Measurements from ENCODE around the gene GTF2F2.
A peak's percentile ranks its signal among the peaks of the same experiment; 100 is the strongest.

GTF2F2 gene, protein sequence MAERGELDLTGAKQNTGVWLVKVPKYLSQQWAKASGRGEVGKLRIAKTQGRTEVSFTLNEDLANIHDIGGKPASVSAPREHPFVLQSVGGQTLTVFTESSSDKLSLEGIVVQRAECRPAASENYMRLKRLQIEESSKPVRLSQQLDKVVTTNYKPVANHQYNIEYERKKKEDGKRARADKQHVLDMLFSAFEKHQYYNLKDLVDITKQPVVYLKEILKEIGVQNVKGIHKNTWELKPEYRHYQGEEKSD

DNA sequence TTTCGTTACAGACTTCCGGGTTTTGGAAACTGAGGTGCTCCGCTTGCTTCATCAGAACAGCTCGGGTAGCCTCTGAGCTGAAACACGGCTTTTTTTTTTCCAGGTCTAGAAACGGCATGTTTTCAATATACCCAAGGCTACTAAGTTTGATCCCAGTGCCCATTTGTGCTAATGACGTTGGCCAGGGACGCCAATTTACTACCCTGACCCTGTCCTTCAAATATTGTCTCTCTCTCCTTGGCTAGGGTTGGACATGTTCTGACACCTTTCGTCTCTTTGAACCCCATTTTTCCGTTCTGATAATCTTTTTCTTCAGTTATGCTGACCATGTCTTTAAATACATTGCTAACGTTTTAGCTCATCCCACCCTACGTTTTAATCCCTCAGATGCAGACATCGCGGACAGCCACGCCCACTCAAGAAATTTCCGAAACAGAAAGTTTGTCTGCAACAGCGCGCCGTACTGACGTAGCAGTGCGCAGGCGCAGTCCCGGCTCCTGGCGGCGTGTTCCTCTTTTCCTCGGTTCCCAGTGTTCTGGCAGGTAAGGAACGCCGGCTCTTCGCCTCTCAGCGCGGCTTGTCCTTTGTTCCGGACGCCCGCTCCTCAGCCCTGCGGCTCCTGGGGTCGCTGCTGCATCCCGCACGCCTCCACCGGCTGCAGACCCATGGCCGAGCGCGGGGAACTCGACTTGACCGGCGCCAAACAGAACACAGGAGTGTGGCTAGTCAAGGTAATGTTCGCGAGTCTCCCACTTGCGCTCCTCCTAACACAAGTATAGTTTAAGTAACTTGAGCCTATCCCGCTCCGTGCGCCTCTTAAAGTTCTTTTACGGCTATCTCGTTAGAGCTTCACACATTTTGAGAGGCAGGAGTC lies at the start of gene GTF2F2:
Gene GTF2F2, plus strand, starts transcription at position 520 of the 874 bp plus-strand sequence. Its CDS starts 146 bp downstream, at position 666.
- DNase-seq: peak; percentile 91
- ATAC-seq: peak; percentile 68

DNA sequence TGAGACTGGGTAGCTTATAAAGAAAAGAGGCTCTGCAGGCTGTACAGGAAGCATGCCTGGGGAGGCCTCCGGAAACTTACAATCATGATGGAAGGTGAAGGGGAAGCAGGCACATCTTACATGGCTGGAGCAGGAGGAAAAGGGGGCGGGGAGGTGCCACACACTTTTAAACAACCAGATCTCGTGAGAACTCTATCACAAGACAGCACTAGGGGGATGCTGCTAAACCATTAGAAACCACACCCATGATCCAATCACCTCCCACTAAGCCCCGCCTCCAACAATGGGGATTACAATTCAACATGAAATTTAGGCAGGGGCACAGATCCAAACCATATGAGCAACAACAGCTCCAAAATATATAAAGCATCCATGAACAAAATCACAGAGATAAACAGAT lies 46.5 kb upstream of the GTF2F2 start:
- no peak for ATAC-seq
- DNase-seq: no peak

DNA sequence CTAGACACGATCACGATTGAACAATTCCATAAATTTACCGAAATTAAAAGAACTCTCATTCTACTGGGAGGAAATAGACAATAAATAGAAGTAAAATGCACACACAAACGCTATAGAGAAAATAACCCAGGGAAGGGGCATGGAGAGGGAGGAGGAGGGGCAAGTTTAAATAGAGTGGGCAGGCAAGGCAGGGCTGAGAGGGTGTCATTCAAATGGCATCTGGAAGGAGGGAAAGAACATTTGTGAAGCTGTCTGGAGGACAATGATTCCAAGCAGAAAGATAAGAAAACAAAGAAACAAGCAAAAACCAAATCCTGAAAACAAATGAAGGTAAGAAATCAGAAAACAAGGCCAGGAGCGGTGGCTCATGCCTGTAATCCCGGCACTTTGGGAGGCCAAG lies 45.6 kb upstream of the GTF2F2 start:
- ATAC-seq: no peak
- DNase-seq: no peak

- ATAC-seq (no peak), DNase-seq (no peak)
These were observed 42.3 kb upstream of the GTF2F2 start for GRCh38 chr13:45078003-45078402.

- ATAC-seq (no peak), DNase-seq (no peak)
These were observed 37.3 kb upstream of the GTF2F2 start for GRCh38 chr13:45082964-45083363.

GRCh38 chr13:45084515-45084914 lies 35.8 kb upstream of the GTF2F2 start:
- DNase-seq (no peak), ATAC-seq (no peak)

GRCh38 chr13:45086484-45086883 lies 33.8 kb upstream of the GTF2F2 start:
- DNase-seq: no peak
- no peak for ATAC-seq

- no peak for DNase-seq
- no peak for ATAC-seq
These were observed 27.6 kb upstream of the GTF2F2 start for GRCh38 chr13:45092663-45093062.

- no peak for DNase-seq
- ATAC-seq: no peak
These were observed 19.6 kb upstream of the GTF2F2 start for GRCh38 chr13:45100573-45101262.

DNA sequence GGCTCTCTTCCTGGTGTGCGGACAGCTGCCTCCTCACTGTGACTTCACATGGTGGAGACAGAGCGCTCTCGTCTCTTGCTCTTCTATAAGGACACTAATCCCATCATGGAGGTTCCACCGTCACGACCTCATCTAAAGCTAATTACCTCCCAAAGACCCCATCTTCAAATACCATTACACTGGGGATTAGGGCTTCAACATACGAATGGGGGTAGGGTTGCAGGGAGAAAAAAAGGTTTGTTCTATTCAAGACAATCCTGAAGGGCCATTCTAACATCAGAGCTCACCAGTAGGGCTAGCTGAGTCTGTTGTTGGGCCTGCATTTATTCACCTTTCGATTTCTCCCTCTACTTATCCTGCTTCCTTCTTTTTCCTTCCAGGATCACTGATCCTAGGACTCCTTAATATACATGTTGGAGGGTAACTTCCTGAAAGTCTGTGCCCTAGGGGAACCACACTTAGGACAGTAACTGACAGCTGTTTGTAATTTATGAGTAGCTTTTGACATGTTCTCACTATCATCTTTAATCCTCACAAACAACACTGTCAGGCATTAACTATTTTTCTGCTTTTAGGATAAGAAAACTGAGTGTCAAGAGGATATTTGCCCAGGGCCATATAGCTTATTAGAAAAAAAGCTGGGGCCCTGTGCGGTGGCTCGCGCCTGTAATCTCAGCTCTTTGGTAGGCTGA lies 18.8 kb upstream of the GTF2F2 start:
- ATAC-seq (no peak), DNase-seq (no peak)

GRCh38 chr13:45102136-45102507 lies 18.2 kb upstream of the GTF2F2 start:
- no peak for ATAC-seq
- DNase-seq: no peak

DNA sequence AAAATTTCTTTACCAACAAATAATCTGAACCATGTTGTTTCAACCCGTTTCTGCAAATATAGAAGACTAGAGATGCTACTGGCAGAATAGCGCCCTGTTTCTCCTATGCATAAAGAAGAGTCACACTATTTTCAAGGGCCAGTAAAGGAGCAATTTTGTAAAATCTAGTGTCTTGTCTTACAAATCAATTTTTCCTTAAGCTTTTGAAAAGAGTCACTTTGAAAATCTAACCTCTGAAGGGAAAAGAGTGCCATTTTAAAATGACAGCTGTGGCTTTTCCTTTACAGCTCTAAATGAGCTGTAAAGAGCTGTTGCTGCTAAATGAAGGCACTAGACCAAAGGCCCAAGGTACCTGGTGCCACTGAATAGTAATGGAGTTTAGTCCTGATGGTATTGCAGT lies 16.9 kb upstream of the GTF2F2 start:
- no peak for ATAC-seq
- no peak for DNase-seq

DNA sequence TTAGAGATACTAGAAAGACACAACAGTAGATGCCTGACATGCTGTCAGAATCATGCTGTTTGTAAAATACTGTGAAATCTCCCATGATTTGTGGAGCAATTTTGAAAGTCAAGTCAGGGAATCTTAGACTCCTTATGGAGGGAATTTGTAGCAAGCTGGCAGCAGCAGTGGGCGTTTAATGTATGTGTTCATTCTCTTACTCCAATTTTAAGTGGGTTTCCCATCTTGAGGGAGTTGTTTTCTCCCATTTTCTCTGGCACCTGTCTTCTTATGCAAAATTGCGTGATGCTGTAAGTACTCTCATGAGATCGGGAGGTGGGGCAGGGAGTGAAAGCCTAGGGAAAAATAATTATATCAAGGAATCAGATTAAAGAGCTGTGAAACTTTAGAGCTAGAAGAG lies 16.0 kb upstream of the GTF2F2 start:
- DNase-seq: no peak
- no peak for ATAC-seq

GRCh38 chr13:45105895-45106294 lies 14.4 kb upstream of the GTF2F2 start:
- ATAC-seq (no peak), DNase-seq (no peak)

GRCh38 chr13:45107539-45107938 lies 12.8 kb upstream of the GTF2F2 start:
- DNase-seq (no peak), ATAC-seq (no peak)

DNA sequence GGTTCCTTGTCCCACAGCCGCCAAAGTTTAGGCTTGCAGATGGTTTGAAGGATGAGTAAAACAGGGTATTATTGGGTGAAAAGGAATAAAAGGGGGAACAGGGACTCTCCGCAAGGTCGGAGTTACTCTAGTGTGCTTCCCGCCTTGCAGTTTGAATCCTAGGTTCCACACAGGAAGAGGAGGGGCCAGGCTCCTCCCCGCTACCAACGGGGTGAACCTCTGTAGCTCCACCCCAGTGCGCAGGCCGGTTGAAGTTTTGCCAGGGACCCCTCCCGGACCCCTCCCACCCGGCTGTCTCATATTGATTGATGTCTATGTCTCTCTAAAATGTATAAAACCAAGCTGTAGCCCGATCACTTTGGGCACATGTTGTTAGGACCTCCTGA lies 11.6 kb upstream of the GTF2F2 start:
- DNase-seq (peak; percentile 35), ATAC-seq (peak; percentile 23)

GRCh38 chr13:45109102-45109720 lies 11.1 kb upstream of the GTF2F2 start:
- DNase-seq (peak; percentile 19), ATAC-seq (peak; percentile 96)

DNA sequence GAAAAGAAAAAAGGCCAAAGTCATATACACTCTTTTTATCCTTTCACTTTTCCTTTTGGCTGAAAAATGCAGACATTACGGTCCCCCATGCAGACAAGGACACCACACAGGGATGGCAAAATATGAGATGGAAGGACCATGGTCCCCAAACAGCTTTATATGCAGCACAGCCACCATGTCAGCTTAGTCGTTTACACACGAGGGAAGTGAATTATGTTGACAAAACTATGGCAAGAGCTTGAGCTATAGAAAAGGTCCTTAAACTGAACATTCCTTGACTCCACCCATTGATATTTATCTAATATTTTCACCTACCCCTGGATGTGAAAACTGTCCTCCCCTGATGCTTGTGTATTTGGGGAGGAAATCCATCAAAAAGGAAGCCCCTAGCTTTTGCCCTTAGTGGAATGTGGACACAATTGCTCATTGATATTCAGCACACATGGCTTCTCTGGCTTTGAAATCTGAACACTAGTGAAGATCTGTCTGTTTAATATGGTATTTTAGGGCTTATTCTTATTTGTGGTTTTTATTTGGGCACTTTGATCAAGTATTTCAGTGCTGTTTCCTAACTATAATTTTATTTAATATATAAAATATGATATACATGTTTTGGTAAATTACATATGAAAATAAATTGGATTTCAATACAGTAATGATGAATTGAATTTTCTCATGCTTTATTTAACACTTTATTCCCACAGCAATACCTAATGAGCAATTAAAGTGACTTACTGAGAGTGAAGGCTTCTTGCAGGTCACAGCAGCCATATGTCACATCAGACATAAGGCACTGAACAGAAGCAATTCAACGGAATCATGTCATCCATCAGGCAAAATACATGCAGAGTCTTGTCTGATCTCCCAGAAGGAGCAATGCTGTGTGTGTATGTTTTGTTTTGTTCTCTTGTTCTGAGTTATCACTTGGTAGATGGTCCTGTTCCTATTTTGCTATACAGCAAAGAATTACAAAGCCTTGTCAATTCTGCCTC lies 6.8 kb upstream of the GTF2F2 start:
- DNase-seq (no peak), ATAC-seq (no peak)

DNA sequence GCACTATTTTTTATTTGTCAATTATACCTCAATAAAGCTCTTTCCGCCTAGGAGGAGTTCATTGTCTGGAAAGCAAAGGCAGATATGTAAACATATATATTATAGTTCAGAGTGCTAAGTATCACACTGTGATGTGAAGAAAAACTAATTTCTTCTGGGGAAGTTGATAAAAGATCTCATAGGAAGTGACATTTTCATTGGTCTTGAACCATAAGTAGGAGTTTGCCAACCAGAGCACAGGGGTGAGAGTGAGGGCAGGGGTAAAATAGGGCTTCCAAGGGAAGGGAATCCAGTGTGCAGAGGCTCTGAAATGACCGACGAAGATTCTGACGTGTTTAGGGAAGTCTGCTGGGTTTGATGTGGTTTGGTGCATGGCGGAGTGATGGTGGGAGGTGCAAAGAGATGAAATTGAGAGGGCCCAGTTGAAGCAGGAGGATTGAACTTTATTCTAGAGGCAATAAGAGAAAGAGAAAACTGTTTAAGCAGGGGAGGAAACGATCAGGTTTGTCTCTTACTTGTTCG lies 780 bp upstream of the GTF2F2 start:
- peak; percentile 85 for ATAC-seq

More for the DNA sequence above, 780 bp upstream of the GTF2F2 start:
- DNase-seq: peak; percentile 63

Data from stimulated activated naive CD8-positive, alpha-beta T cell treated with anti-CD3 and anti-CD28 coated beads, Interleukin-15, Interleukin-2, amounts not matched to agents 100 U/mL and 50 U/mL, for 24 hours (primary cell).